HG03442 (cell line): ENCODE results near the gene PLCG2.
A peak's percentile ranks its signal among the peaks of the same experiment; 100 is the strongest.
"Not testable (repeated sequence)": the region's sequence is repeated elsewhere in the genome, so short reads cannot be mapped to it uniquely, and the experiment has no call there.

Source experiments
- ATAC-seq: cut with Tn5 transposase; IDR thresholded peaks from one replicate; pipeline ENCODE4 v1.9.1; 2021; ENCODE audit warnings: mild to moderate bottlenecking, moderate library complexity; ENCODE audit not compliant: unreplicated experiment

The PLCG2 gene

DNA sequence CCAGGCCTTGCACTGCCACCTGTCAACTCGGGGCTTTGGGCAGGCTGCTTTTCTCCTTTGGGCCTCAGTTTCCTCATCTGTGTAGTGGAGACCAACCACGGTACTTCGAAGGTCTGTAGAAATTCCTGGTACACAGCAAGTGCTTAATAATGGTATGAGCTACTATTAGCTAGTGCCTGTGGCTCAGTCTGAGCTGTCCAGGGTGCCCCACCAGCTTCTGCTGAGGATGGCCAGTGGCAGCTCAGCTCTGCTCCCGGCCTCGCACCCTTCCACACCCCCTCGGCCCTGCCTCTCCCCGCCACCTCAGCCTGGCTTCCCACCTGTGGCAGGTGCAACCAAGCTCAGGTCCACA, 26.2 kb upstream of the PLCG2 start:
- ATAC-seq: no peak

- no peak for ATAC-seq
These were observed 24.2 kb upstream of the PLCG2 start for GRCh38 chr16:81754858-81755257.

DNA sequence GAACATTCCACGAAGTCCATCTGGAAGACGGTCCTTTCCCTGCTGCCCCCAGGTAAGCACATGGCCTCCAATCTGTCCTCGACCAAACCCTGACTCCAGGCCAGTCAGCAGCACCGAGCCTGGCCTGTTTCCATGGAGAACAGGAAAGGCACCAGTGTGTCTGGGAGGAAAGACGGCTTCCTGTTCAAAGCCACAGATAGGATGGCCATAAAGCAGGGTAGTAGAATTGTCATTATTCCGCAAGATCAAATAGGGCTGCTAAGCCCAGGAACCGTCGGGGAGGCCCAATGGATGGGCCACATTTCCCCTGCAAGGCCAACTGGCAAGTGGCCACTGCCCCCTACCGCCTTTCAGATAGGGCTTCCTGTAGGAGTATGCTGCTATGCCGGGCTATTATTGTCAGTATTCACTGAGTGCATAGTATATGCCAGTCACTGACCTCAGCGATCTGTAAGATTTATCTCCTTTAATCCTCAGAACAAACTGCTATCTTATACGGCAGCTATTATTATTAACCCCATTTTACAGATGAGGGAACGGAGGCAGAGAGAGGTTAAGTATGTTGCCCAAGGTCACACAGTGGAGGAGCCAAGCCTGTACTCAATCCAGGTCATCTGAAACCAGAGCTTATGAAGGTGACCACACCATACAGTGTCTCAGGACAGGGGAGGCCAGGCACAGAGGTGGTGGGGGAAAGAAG, 23.0 kb upstream of the PLCG2 start:
- ATAC-seq: no peak

GRCh38 chr16:81756615-81757356, 22.3 kb upstream of the PLCG2 start:
- ATAC-seq: no peak

GRCh38 chr16:81758376-81758775, 20.7 kb upstream of the PLCG2 start:
- ATAC-seq: no peak

DNA sequence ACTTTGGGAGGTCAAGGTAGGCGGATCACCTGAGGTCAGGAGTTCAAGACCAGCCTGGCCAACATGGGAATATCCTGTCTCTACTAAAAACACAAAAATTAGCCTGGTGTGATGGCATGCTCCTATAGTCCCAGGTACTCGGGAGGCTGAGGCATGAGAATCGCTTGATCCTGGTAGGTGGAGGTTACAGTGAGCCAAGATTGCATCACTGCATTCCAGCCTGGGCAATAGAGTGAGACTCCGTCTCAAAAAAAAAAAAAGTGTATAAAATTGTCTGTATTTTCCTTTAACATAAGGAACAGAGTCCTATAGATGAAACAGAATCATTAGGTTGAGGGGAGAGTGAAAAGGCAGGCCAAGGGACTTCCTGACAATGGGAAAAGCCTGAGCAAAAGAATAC, 16.8 kb upstream of the PLCG2 start:
- not testable (repeated sequence) for ATAC-seq

DNA sequence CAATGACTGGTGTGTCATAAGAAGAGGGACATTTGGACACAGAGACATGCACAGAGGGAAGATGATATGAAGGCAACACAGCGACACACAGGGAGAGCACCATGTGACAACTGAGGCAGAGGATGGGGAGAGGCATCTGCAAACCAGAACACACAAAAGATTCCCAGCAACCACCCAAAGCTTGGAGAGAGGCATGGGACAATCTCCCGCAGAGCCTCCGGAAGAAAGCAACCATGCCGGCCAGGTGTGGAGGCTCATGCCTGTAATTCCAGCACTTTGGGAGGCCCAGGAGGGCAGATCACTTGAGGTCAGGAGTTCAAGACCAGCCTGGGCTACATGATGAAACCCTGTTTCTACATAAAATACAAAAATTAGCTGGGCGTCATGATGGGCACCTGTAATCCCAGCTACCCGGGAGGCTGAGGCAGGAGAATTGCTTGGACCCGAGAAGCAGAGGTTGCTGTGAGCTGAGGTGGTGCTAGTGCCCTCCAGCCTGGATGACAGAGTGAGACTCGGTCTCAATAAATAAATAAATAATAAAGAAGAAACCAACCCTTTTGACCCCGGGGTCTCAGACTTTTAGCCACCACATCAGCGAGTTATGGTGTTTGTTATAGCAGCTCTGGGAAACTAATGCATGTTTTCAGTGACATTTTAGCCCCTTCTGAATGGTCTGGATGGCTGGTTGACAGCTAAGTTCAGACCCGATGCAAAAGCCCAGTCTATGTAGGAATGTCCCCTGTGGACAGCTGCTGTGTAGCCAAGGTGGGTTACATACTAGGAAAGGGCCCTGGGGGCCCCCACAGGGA, 13.8 kb upstream of the PLCG2 start:
- no peak for ATAC-seq

DNA sequence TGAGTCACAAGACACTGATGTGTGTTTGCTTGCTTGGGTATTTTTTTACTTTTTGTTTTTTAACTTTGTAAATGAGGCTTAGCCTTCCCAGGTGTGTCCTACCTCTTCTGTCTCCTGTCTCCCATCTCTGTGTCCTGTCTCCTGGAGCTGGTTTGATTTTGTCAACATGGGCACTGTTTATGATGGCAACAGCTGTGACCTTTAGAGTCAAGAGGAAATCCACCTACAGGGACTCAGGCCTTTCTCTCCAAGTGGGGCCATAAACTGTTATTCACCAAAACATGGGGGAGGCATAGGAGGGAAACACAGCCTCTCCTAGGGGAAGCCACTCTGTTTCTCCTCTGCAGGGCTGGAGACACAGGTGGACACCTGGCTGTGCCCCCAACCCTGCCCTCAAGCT, 13.1 kb upstream of the PLCG2 start:
- no peak for ATAC-seq

DNA sequence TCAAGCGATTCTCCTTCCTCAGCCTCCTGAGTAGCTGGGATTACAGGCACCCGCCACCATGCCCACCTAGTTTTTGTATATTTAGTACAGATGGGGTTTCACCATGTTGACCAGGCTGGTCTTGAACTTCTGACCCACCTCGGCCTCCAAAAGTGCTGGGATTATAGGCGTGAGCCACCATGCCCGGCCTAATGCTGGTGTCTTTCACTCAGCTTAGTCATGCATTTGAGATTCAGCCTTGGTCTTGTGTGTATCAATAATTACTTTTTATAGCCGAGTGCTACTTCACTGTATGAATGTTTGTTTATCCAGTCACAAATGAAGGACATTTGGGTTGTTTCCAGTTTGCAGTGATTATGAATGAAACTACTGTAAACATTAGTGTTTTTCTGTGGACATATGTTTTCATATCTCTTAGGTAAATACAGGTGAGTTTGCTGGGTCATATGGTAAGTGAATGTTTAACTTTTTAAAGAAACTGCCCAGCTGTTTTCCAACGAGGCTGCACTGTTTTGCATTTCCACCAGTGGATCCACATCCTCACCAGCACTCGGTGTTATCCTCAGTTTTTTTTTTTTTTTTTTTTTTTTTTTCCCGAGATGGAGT, 11.0 kb upstream of the PLCG2 start:
- ATAC-seq: no peak

- no peak for ATAC-seq
These were observed 9.1 kb upstream of the PLCG2 start for GRCh38 chr16:81770008-81770407.

DNA sequence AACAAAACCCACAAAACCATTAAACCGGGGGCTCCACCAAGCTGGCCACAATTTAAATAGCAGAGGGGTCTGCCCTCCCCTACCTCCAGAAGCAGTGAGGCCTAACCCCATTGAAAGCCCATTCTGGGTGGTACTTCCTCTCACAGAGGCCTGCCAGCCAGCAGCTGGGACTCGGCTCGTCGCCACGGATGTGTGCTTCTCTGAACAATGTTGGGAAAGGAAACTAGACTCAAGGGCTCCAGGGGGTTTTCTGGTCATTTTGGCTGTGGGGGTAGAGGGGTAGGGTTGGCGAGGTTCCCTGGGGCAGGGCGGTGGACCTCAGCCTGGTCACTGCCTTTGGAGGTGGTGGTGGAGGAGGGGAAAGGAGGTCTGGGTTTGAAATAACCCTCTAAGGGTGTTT, 4.7 kb upstream of the PLCG2 start:
- ATAC-seq: no peak

DNA sequence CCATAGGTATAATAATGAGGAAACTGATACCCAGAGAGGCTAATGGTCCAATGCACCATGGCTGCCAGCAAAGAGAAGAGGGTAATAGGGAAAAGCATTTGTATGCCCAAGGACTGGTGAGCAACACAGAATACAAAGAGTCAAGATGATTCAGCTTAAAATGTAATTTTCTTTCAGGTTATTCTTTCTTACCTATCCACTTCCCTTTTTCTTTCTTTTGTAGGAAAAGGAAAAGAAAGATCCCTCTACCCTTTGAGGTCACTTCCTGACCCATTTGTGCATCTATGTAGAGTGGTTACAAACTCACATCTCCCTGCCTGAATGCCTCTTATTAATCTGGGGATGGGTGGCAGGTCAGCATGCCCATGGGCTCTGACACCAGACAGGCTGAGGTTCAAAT, 3.5 kb upstream of the PLCG2 start:
- no peak for ATAC-seq

- no peak for ATAC-seq
These were observed 860 bp upstream of the PLCG2 start for GRCh38 chr16:81778231-81778630.

DNA sequence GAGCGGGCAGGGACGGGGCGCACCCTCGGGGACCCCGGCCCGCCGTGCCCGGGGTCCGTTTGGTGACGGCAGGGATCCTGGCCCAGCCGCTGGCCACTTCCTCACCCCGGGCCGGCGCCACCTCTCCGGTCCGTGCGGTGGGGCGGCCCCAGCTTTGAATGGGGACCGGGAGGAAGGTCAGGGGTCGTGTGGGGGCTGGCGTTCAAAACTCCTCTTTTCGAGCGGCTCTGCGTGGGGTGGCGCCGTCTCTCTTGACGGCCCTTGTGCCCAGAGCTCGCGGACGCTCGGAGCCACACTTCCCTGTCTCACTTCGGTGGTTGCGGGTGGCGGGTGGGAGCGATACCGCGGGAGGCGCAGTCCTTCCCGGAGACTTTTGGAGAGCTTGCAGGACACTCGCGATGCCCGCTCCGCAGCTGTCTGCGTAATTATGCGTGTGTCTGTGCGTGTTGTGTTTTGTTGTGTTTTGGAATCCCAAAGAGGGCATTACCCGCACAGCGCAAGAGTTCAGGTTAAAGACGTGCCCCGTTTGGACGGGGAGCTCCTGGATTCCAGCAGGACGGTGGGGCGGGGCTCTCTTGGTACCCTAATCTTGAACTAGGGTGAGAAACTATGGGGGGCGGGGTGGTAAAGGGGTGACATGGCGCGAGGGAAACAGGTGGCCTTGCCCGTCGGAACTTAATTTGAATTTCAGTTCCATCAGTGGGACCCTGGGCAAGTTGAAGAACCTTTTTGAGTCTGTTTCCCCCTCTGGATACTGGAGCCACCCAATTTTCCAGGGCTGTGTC, 637 bp downstream of the PLCG2 start:
- ATAC-seq: peak; percentile 19

- ATAC-seq: no peak
These were observed 1.3 kb downstream of the PLCG2 start for GRCh38 chr16:81780350-81780749.

GRCh38 chr16:81782236-81782635, 3.1 kb downstream of the PLCG2 start:
- ATAC-seq: no peak

DNA sequence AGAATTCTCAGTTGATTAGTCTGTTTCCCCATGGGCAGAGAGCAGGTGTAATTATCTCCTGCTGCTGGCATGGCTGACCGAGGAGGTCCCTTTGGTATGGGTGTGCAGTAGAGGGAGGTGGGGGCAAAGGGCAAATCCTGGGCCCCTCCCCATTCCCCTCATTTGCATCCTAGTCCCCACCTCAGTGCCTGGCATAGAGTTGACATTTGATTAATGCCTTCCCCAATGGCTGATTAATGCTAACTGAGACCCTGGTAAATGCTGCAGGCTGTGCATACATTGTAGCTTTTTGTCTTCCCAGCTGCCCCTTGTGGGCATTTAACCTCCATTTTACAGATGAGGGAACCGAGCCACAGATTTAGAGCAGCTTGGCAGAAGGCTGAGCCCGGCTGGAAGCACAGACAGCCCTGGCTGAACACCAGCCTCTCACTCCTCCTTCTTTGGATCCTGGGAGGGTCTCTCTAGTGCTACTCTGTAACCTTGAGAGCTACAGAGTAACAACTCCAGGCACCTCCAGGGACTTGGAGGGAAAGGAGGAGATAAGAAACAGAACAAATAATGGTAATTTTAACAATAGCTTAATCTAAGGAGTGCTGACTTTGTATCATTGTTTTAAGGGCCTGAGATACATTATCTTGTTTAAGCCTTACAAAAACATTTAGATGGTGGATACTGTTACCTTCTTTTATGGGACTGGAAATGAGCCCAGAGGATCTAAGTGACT, 5.1 kb downstream of the PLCG2 start:
- ATAC-seq: no peak

DNA sequence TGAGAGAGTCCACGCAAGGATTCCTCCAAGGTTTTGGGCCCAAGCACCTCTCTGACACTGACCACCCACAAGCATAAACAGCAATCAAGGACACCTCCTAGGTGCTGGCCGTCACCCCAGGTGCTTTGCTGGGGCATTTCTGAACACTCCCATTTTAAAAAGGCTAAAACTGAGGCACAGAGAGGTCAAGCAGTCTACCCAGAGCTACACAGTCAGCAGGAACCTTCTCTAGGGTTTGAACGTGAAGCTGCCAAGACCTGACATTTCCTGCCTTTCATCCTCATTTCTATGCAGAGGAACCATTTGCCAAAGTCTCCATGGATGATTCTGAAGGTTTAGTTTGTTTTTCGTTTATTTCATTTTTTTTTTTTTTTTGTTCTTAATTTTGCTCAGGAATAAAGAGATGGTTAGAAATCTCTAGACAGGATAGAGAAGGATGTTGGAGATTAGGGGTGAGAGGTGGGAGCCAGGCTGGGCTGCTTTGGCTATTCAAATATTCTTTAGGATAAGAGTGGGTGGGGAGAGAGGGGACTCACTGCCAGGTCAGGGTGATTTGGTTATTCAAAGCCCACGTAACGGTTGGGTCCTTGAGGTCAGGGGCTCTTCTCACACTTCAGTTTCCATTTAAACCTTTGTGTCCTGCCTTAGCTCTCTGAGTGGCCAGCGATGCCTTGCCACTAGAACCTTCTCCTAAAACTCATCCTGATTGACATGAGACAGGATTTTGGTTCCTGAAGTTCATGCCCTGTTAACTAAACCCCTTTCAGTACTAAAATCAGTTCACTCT, 6.2 kb downstream of the PLCG2 start:
- no peak for ATAC-seq

DNA sequence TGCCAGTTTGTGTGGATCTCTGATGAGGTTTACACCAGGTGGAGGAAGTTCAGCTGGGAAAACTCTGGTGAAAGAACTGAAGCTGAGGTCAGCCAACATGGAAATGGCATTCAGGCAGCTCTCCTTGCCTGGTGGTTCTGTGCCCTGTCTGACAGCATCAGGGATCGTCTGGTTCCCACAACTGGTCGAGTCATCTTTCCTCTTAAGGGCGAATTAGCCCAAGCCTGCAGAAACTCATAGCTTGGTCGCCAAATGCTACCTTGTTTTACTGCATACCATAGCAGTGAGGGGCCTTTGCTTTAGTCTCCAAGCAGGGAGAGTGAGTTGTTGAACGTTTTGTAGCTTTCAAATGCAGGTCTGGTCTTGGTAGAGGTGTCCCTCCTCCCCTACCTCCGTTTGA, 7.2 kb downstream of the PLCG2 start:
- no peak for ATAC-seq
